CD4-positive, alpha-beta T cell treated with Interleukin-4 for 1 hour (primary cell): ENCODE results near the gene IL4R.
A peak's percentile ranks its signal among the peaks of the same experiment; 100 is the strongest.
"Not testable (repeated sequence)": the region's sequence is repeated elsewhere in the genome, so short reads cannot be mapped to it uniquely, and the experiment has no call there.

Experiments used
- DNase-seq, 2 donors: peaks; one replicate each; pipeline ENCODE4 v3.0.0-alpha.2; 2020 to 2022

The IL4R gene

DNA sequence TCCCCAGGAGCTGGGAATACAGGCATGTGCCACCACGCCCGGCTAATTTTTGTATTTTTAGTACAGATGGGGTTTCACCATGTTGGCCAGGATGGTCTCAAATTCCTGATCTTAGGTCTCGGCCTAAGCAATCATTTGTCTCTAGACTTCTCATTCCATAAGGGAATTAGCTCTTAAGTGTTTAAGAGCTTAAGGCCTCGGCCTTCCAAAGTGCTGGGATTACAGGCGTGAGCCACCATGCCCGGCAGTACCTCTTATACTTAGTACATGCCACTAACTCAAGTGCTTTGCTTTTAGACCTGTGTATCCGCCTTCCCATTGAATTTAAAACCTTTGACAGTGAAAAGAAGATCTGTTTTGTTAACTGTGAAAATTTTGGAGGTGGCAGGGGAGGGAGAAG is 71.6 kb downstream of the IL4R start:
- DNase-seq: no peak

DNA sequence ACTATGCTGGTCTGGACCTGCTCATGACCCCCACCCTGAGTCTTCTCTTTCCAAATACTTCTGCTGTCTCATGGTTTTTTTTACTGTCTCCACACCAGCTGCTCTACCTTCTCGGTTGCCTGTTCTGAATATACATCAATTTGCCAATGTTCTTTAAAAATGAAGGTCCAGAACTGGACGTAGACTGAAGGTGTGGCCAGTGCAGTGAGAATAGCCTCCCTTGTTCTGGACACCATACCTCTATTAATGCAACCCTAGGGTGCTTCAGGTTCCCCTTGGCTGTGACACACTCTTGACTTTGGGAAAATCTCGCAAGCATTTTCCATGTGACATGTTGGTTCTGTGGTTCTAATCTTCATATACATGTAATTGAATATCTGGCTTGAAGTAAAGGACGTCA is 72.9 kb downstream of the IL4R start:
- DNase-seq: no peak

DNA sequence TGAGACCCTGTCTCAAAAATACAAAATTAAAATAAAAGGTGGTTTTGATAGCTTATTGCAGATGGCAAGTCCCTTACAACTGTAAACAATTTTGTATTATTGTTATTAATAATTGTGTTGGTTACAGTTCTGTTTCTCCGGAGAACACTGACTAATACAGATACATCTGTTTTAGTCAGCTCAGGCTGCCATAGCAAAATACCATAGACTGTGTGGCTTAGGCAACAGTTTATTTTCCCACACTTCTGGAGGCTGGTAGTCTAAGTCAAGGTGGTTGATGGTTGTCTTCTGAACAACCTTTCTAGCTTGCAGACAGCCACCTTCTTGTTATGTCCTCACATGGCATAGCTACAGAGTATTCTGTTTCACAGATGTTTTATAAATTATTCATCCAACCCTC is 74.0 kb downstream of the IL4R start:
- DNase-seq: no peak

DNA sequence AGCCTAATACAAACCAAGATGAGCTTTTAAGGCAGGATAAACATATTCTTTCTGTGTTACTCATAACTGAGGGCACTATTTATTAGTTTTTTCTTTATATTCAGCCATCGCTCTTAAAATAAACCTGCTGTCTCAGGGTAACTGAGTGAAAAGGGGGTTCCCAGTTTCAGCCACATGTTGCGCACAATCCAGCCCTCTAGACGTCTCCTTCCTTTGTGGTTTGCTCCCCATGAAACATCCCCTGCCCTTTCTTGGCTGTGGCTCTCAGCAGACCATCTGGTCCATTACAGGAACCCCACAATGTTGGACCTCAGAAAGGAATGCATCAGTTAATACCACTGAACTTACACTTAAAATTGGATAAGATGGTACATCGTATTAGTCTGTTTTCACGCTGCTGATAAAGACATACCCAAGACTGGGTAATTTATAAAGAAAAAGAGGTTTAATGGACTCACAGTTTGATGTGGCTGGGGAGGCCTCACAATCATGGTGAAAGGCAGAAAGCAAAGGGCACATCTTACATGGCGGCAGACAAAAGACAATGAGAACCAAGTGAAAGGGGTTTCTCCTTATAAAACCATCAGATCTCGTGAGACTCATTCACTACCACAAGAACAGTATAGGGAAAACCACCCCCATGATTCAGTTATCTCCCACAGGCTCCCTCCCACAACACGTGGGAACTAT is 75.6 kb downstream of the IL4R start:
- DNase-seq: no peak

GRCh38 chr16:27390151-27390550 is 76.4 kb downstream of the IL4R start:
- DNase-seq: no peak

- DNase-seq: no peak
Observed at GRCh38 chr16:27392671-27393070, 78.9 kb downstream of the IL4R start.

- no peak for DNase-seq
Observed at GRCh38 chr16:27394516-27394915, 80.7 kb downstream of the IL4R start.

GRCh38 chr16:27398341-27398893 is 84.6 kb downstream of the IL4R start:
- not testable (repeated sequence) for DNase-seq

DNA sequence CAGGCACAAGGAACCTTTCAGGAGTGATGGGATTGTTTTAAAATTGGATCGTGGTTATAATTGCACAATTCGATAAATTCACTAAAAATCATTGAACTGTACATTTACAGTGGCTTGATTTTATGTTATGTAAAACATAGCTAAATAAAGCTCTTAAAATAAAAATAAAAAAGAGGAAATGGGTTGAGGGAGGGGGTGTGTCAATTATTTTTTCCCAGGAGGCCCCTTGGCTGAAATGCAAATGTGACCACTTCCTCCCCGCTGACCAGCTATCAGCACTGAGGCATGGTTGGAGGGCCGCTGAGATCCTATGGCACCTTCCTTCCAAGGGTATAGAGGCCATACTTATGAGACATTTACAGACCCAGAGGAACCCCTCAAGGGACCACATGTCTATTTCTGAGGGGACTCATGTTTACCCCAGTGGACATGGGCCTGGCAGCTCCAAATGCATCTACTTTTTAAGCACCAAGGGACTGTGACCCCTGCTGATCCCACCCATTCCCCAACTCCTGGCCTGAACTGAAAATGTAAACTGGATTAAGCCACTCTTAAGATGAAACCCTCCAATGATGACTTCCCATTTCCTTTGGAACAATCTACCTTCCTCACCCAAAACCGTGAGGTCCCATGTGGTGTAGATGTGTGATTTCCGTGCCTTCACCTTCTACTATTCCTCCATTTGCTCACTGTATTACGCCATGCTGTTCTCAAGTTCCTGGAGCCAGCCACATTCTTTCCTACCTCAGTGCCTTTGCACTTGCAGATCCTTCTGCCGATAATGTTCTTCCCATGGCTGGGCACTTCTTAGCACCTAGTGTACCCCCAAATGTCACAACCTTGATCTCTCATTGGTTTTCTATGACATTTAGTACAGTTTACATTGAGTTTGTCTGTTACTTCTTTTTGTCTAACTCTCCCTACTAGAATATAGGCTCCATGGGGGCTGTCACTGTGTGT is 85.4 kb downstream of the IL4R start:
- DNase-seq: peak in 1 of 2 donors; percentile 47

- DNase-seq: no peak
Observed at GRCh38 chr16:27399969-27400368, 86.2 kb downstream of the IL4R start.

GRCh38 chr16:27400751-27401620 is 87.2 kb downstream of the IL4R start:
- no peak for DNase-seq

DNA sequence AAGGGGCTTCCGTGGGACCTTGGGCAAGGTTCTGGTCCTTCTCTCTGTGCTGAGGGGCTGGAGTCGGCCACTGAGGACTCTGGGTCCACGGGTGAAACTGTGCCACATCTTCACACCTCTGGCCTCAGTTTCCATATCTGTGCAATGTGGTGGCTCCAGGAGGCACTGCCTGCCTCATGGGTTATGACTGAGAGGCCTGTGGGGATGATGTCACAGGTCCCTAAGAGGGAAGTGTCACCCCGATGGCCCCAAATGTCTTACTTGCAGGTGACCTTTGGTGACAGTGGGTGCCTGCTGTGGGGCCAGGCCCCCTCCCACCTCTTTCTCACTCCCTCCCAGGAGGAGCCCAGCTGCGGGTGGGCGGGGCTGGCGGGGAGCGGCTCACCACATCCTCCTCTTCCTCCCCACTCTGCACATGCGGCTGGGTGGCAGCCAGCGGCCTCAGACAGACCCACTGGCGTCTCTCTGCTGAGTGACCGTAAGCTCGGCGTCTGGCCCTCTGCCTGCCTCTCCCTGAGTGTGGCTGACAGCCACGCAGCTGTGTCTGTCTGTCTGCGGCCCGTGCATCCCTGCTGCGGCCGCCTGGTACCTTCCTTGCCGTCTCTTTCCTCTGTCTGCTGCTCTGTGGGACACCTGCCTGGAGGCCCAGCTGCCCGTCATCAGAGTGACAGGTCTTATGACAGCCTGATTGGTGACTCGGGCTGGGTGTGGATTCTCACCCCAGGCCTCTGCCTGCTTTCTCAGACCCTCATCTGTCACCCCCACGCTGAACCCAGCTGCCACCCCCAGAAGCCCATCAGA is 88.2 kb downstream of the IL4R start, which contains the start of gene IL21R:
TSS of gene IL21R (plus strand) at position 407 of the 801 bp plus-strand sequence. CDS start 27,898 bp downstream, outside the sequence.
- peak; percentile 90 to 92 for DNase-seq

- DNase-seq: no peak
Observed at GRCh38 chr16:27402569-27402963, 88.8 kb downstream of the IL4R start.

GRCh38 chr16:27402964-27403600 is 89.3 kb downstream of the IL4R start:
- DNase-seq: peak; percentile 39 to 58

DNA sequence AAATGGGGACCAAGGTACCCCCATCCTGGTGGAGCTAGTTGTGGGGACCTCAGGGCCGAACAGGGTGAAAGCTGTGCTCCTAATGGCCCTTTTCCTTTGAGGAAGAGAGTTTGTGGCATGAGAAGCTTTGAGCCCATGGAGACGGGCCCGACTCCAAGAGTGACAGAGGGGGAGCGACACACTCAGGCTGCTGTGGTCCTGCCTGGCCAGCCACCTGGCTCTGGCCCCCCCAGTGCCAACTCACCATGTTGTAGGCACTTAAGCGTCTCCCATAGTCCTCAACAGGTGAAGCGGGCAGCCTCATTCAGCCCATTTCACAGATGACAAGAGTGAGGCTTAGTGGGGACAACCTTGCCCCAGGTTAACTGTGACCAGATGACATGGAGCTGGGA is 89.8 kb downstream of the IL4R start:
- DNase-seq: no peak

DNA sequence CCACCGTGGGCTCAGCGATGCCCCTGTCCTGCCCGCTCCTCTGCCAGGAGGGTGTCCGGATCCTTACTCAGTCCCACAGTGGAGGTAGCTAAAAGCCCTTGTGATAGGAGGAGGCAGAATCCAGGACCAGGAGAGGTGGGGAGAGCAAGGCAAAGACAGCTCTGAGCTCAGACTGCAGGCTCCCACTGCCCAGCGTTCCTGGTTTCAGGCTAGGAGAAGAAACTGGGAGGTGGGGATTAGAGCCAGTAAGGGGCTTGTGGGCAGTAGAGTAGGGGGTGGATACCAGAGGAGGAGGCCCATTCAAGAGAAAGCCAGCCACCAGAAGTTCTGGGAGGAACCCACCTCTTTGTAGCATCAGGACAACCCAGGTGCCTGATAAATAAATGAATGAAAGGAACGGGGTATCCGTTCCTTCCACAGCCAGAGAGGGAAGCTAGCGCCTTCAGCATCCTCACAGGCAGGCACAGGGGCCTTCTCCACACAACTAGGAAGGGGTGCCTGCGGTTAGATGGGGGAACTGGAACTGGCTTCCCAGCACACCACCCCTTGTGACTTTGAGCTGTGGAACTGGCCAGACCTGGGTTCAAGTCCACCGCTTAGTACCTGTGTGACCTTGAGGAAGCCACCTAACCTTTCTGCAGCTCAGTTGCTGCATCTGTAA is 90.5 kb downstream of the IL4R start:
- DNase-seq: peak in 1 of 2 donors; percentile 19

DNA sequence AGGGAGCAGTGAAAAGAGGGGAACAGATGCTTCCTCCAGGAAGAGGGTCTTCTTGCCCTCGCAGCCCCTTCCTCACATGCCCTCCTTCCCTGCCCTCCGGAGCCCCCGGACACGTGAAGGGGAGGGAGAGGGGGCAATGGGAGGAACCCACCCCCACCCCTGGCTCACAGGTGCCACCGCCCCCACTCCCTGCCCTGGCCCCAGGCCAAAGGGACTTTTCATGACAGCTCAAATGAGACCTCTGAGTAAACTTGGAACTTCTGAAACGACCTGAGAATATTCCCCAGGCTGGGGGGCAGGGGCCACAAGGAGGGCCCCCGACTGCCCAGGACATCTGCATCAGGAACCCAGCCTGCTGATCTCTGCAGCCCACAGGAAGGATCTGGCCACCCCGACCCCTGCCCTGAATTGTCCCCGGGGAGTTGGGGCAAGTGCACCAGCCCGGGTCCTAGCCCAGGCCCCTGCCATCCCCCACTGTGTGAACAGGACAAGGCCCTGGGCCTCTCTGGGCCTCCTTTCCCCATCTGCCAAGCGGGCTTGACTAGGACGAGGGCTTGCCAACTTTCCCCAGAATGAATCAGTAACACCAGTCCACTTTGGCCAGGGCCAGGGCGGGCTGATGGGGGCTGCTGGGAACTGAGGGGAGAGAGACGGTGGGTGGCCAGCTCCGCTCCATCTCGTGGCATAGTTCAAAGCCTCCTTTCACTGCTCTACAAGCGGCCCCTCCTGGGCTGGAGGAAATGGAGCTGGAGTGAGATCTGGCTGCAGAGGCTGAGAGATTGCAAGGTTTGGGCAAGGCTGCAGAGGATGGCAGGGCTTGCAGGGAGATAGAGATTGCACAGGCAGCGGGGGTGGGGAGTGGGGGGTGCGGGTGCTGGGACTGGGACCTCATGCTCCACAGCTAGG is 92.0 kb downstream of the IL4R start:
- DNase-seq: peak in 1 of 2 donors; percentile 23

- DNase-seq: no peak
Observed at GRCh38 chr16:27406511-27407128, 92.8 kb downstream of the IL4R start.

DNA sequence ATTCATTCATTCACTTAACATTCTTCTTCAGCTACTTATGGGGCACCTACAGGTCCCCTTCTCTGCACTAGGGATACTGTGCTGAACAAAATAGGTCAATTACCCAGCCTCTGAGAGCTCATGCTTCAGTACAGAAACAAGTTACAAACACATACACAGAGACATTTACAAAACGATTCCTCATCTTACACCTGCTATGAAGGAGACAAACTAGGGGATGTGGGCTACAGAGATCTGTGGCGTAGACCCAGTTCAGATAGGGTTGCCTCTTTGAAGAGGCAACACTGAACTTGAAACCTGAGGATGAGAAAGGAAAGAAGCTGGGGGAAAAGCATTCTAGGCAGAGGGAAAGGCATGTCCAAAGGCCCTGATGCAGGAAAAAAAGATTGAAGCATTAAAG is 93.4 kb downstream of the IL4R start:
- peak in 1 of 2 donors; percentile 29 for DNase-seq
